ENCODE measurements around the gene AVPR2. TPM values are rescaled to one million over a fixed set of nuclear protein-coding genes. Genes with fewer than 3 reads are reported as not detected.

Gene AVPR2
- total and polyA plus RNA-seq, 9 of the 15 experiments (the other 6 are each of a cell fraction or from before 2014, with no cell fraction given): not detected

GRCh38 chrX:153927922-153928760, 23.7 kb downstream of the AVPR2 start (continued):
- peak in 1 of 3 experiments; percentile 73; a peak in 1 of 6 replicates for TF ChIP-seq ZBTB11 (CRISPR knock-in tag; IDR thresholded peaks at IDR 0.05)
- TF ChIP-seq, protein P1, sequence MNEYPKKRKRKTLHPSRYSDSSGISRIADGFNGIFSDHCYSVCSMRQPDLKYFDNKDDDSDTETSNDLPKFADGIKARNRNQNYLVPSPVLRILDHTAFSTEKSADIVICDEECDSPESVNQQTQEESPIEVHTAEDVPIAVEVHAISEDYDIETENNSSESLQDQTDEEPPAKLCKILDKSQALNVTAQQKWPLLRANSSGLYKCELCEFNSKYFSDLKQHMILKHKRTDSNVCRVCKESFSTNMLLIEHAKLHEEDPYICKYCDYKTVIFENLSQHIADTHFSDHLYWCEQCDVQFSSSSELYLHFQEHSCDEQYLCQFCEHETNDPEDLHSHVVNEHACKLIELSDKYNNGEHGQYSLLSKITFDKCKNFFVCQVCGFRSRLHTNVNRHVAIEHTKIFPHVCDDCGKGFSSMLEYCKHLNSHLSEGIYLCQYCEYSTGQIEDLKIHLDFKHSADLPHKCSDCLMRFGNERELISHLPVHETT (CRISPR knock-in tag; conservative IDR thresholded peaks at IDR 0.05 in 1 of 2, IDR thresholded peaks at IDR 0.05 in 1 of 2): peak in 1 of 2 experiments; percentile 99; a peak in 2 of 4 replicates
- TF ChIP-seq, protein P2, sequence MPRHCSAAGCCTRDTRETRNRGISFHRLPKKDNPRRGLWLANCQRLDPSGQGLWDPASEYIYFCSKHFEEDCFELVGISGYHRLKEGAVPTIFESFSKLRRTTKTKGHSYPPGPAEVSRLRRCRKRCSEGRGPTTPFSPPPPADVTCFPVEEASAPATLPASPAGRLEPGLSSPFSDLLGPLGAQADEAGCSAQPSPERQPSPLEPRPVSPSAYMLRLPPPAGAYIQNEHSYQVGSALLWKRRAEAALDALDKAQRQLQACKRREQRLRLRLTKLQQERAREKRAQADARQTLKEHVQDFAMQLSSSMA (CRISPR knock-in tag; IDR thresholded peaks at IDR 0.05): no peak
- no peak for TF ChIP-seq HLTF (IDR thresholded peaks at IDR 0.05)
- TF ChIP-seq POLR2B (IDR thresholded peaks at IDR 0.05; ENCODE audit: low read depth, partially characterized antibody): peak; percentile 29
- 0 out of 2 replicates have a peak, but pooled peaks have one; percentile 25 for TF ChIP-seq ATF6 (CRISPR knock-in tag; IDR thresholded peaks at IDR 0.05)
- no peak for TF ChIP-seq BRF2 (IDR thresholded peaks at IDR 0.05; ENCODE audit: borderline replicate concordance, insufficient read depth, insufficient read length)
- TF ChIP-seq MYC (IDR thresholded peaks at IDR 0.05; ENCODE audit: low read depth, low read length): 0 out of 2 replicates have a peak, but pooled peaks have one; percentile 44
- TF ChIP-seq MYC (CRISPR knock-in tag; IDR thresholded peaks at IDR 0.05; ENCODE audit: borderline replicate concordance, low read depth): no peak
- TF ChIP-seq RB1 (IDR thresholded peaks at IDR 0.05; ENCODE audit: low read depth): peak; percentile 64; the same call in 1 of the 2 replicates

Measured in K562 (cell line).